T-cell (primary cell): ENCODE data around the gene SEZ6L. TPM values are rescaled to one million over a fixed set of nuclear protein-coding genes. Genes with fewer than 3 reads are reported as not detected.

Source experiments
- ATAC-seq, 4 experiments: fragments of 200-7000 bp in 3 of 4; fragments of 150-1000 bp in 1 of 4; cut with Tn5 transposase; replicated peaks in 1 of 4; 1 replicate in 3 of 4; 2 replicates in 1 of 4; pipeline ENCODE4 v1.10.0; 2021; ENCODE audit warnings: moderate library complexity in 3 of 4, mild to moderate bottlenecking in 2 of 4, moderate number of reproducible peaks in 1 of 4
- CTCF ChIA-PET, 2 donors: fragments of 300-600 bp; sonication (Branson Sonifier 250); formaldehyde crosslinking; loops; one replicate each; lab custom pipeline; 2022; ENCODE audit warnings: antibody characterized with exemption in 2 of 2; lab: Charles Lee
- POLR2A ChIA-PET, 2 donors: fragments of 300-600 bp; sonication (Branson Sonifier 250); formaldehyde crosslinking; loops; one replicate each; lab custom pipeline; 2022; ENCODE audit warnings: antibody characterized with exemption in 2 of 2; lab: Charles Lee
- DNase-seq, 35 experiments: peaks; one replicate each; pipeline versions ENCODE4 v3.0.0 to v3.0.0-alpha.2; 2013 to 2023
- H3K27ac ChIP-seq: one replicate; pipeline ENCODE4 v1.5.1; 2013; ENCODE audit warnings: low read length
- H3K27me3 ChIP-seq, 2 experiments: replicated peaks in 1 of 2; 1 replicate in 1 of 2; 2 replicates in 1 of 2; pipeline versions ENCODE4 v1.6.1 to v1.7.0; 2013; ENCODE audit warnings: low read length in 1 of 2, mixed read lengths in 1 of 2; ENCODE audit not compliant: control insufficient read depth in 2 of 2, insufficient read depth in 2 of 2; ENCODE audit errors: extremely low read depth in 1 of 2
- H3K36me3 ChIP-seq, 2 donors: 1 replicate in 1 of 2; 2 replicates in 1 of 2; pipeline versions ENCODE4 v1.6.1 to v1.7.0; 2013; ENCODE audit warnings: low read length in 1 of 2; ENCODE audit not compliant: control insufficient read depth in 2 of 2, insufficient read depth in 1 of 2; ENCODE audit errors: extremely low read depth in 1 of 2
- H3K4me1 ChIP-seq, 2 experiments: 1 replicate in 1 of 2; 2 replicates in 1 of 2; pipeline versions ENCODE4 v1.6.1 to v1.7.0; 2013; ENCODE audit warnings: low read length in 2 of 2, mixed read lengths in 1 of 2; ENCODE audit not compliant: insufficient read depth in 2 of 2, control insufficient read depth in 1 of 2; ENCODE audit errors: extremely low read depth in 1 of 2
- H3K4me3 ChIP-seq, 2 donors: 1 replicate in 1 of 2; 2 replicates in 1 of 2; pipeline versions ENCODE4 v1.5.1 to v1.7.0; 2013; ENCODE audit warnings: mild to moderate bottlenecking in 2 of 2, low read length in 1 of 2, moderate library complexity in 1 of 2; ENCODE audit not compliant: control insufficient read depth in 1 of 2; ENCODE audit errors: extremely low read depth in 1 of 2
- H3K9me3 ChIP-seq: 2 replicates; pipeline ENCODE4 v1.7.0; 2013
- H3K27ac Mint-ChIP-seq, 2 donors: one replicate each; pipeline ENCODE4 v1.8.0; 2020 to 2021; ENCODE audit warnings: mild to moderate bottlenecking in 2 of 2, mixed read lengths in 2 of 2
- H3K27me3 Mint-ChIP-seq, 2 donors: one replicate each; pipeline ENCODE4 v1.8.0; 2021 to 2022; ENCODE audit warnings: mixed read lengths in 2 of 2
- H3K36me3 Mint-ChIP-seq: one replicate; pipeline ENCODE4 v1.8.0; 2021; ENCODE audit warnings: mixed read lengths
- H3K4me1 Mint-ChIP-seq, 3 donors: one replicate each; pipeline ENCODE4 v1.8.0; 2020 to 2022; ENCODE audit warnings: mixed read lengths in 3 of 3, mild to moderate bottlenecking in 1 of 3
- H3K4me3 Mint-ChIP-seq, 3 donors: one replicate each; pipeline ENCODE4 v1.8.0; 2020 to 2022; ENCODE audit warnings: mild to moderate bottlenecking in 3 of 3, mixed read lengths in 3 of 3, moderate library complexity in 3 of 3
- H3K9me3 Mint-ChIP-seq, 3 donors: one replicate each; pipeline ENCODE4 v1.8.0; 2020 to 2022; ENCODE audit warnings: mixed read lengths in 3 of 3
- WGBS: methylation state at CpG from one replicate; pipeline ENCODE4 v1.1.5; 2013; ENCODE audit warnings: missing lambda C conversion rate; ENCODE audit not compliant: insufficient coverage; 5-methylcytosine and 5-hydroxymethylcytosine counted together
- total RNA-seq, 35 experiments: library from RNA in 6 of 35; stranded (reverse) in 6 of 35; fragments of 120-200 nt in 1 of 35; gene quantifications; one replicate each; pipeline versions ENCODE4 v1.2.1 to v1.2.4 and lab custom pipeline; 2013 to 2026

Gene SEZ6L
- total RNA-seq, 5 donors from 2014 or later (not counting 1 experiment from before 2014, with no cell fraction given): not detected

- POLR2A ChIA-PET: no interaction called here
- ATAC-seq (no peak), DNase-seq (no peak)
- peaks cover 8 to 11% of the 10 kb centered on the region in 2 donors for H3K27me3 Mint-ChIP-seq
- no peaks in the 10 kb centered on the region for H3K36me3 Mint-ChIP-seq
- peaks cover 0 to 6% of the 10 kb centered on the region in 2 experiments for H3K4me1 ChIP-seq
- H3K27ac ChIP-seq: no peak overlapping the region
- no peak overlapping the region for H3K4me3 ChIP-seq
- peaks cover 0 to 3% (median 0%) of the 10 kb centered on the region in 3 donors for H3K9me3 Mint-ChIP-seq
- CTCF ChIA-PET: no interaction called here
- 88% methylated on average over 11 of the region's 13 CpGs for whole genome bisulfite sequencing
- H3K27ac Mint-ChIP-seq: no peak overlapping the region
- H3K9me3 ChIP-seq: no peaks in the 10 kb centered on the region
- no peak overlapping the region for H3K4me3 Mint-ChIP-seq
- peaks cover 6 to 8% (median 8%) of the 10 kb centered on the region in 3 donors for H3K4me1 Mint-ChIP-seq
- H3K27me3 ChIP-seq: peaks cover 0 to 7% of the 10 kb centered on the region in 2 experiments
- H3K36me3 ChIP-seq: no peaks in the 10 kb centered on the region
Observed at GRCh38 chr22:26289611-26290101, 120.4 kb downstream of the SEZ6L start.

- ATAC-seq (no peak), DNase-seq (no peak)
- ChIA-PET POLR2A (no interaction called here), CTCF (interaction anchor here in 1 of 2 donors (0.6 kb wide), 1 partner anchor 816 kb away, joined by 4 read pairs; no protein-coding TSS in a partner anchor)
- Mint-ChIP-seq H3K27ac (no peak overlapping the region), H3K4me3 (no peak overlapping the region), H3K9me3 (peaks cover 0 to 3% (median 0%) of the 10 kb centered on the region in 3 donors), H3K36me3 (no peaks in the 10 kb centered on the region), H3K4me1 (peaks cover 14 to 16% (median 15%) of the 10 kb centered on the region in 3 donors), H3K27me3 (peaks cover 4 to 10% of the 10 kb centered on the region in 2 donors)
- H3K4me3 ChIP-seq: no peak overlapping the region
- no peaks in the 10 kb centered on the region for H3K9me3 ChIP-seq
- no peaks in the 10 kb centered on the region for H3K36me3 ChIP-seq
- 91% methylated on average over 11 of the region's 14 CpGs for WGBS
- H3K4me1 ChIP-seq: peaks cover 0 to 8% of the 10 kb centered on the region in 2 experiments
- H3K27me3 ChIP-seq: peaks cover 0 to 4% of the 10 kb centered on the region in 2 experiments
- H3K27ac ChIP-seq: no peak overlapping the region
Observed at GRCh38 chr22:26291940-26292666, 122.8 kb downstream of the SEZ6L start.

- H3K27ac ChIP-seq: no peak overlapping the region
- Mint-ChIP-seq H3K27me3 (peaks cover 2 to 7% of the 10 kb centered on the region in 2 donors), H3K4me1 (peaks cover 14 to 16% (median 15%) of the 10 kb centered on the region in 3 donors), H3K9me3 (peaks cover 0 to 3% (median 0%) of the 10 kb centered on the region in 3 donors), H3K36me3 (no peaks in the 10 kb centered on the region), H3K4me3 (no peak overlapping the region), H3K27ac (no peak overlapping the region)
- peaks cover 0 to 8% of the 10 kb centered on the region in 2 experiments for H3K4me1 ChIP-seq
- WGBS: 87% methylated on average over 7 of the region's 13 CpGs
- DNase-seq: no peak
- CTCF ChIA-PET: no interaction called here
- ATAC-seq: no peak
- H3K4me3 ChIP-seq: no peak overlapping the region
- peaks cover 0 to 4% of the 10 kb centered on the region in 2 experiments for H3K27me3 ChIP-seq
- no peaks in the 10 kb centered on the region for H3K9me3 ChIP-seq
- POLR2A ChIA-PET: no interaction called here
- H3K36me3 ChIP-seq: no peaks in the 10 kb centered on the region
Observed at GRCh38 chr22:26292667-26292995, 123.4 kb downstream of the SEZ6L start.

- no peaks in the 10 kb centered on the region for H3K9me3 ChIP-seq
- H3K36me3 ChIP-seq: no peaks in the 10 kb centered on the region
- Mint-ChIP-seq H3K9me3 (peaks cover 0 to 3% (median 0%) of the 10 kb centered on the region in 3 donors), H3K4me1 (peaks cover 14 to 16% (median 15%) of the 10 kb centered on the region in 3 donors), H3K27me3 (no peaks in the 10 kb centered on the region), H3K4me3 (peak overlapping the region in 1 of 3 donors; percentile 63), H3K36me3 (no peaks in the 10 kb centered on the region), H3K27ac (no peak overlapping the region)
- CTCF ChIA-PET: no interaction called here
- WGBS: 100% methylated on average over 2 of the region's 3 CpGs
- no peak overlapping the region for H3K27ac ChIP-seq
- no peak overlapping the region for H3K4me3 ChIP-seq
- DNase-seq (no peak), ATAC-seq (no peak)
- POLR2A ChIA-PET: no interaction called here
- H3K4me1 ChIP-seq: peaks cover 0 to 8% of the 10 kb centered on the region in 2 experiments
- peaks cover 0 to 4% of the 10 kb centered on the region in 2 experiments for H3K27me3 ChIP-seq
Observed at GRCh38 chr22:26295563-26296126, 126.4 kb downstream of the SEZ6L start.

- H3K4me1 Mint-ChIP-seq: peaks cover 14 to 16% (median 15%) of the 10 kb centered on the region in 3 donors
- no peak for DNase-seq
- Histone ChIP-seq H3K4me1 (peaks cover 0 to 8% of the 10 kb centered on the region in 2 experiments), H3K36me3 (no peaks in the 10 kb centered on the region), H3K27me3 (peaks cover 0 to 7% of the 10 kb centered on the region in 2 experiments), H3K27ac (no peak overlapping the region), H3K9me3 (no peaks in the 10 kb centered on the region), H3K4me3 (no peak overlapping the region)
- H3K27me3 Mint-ChIP-seq: peaks cover 11 to 14% of the 10 kb centered on the region in 2 donors
- POLR2A ChIA-PET: no interaction called here
- no peaks in the 10 kb centered on the region for H3K9me3 Mint-ChIP-seq
- 85% methylated on average over 6 of the region's 9 CpGs for WGBS
- CTCF ChIA-PET: no interaction called here
- no peak overlapping the region for H3K27ac Mint-ChIP-seq
- no peak for ATAC-seq
- H3K36me3 Mint-ChIP-seq: no peaks in the 10 kb centered on the region
- no peak overlapping the region for H3K4me3 Mint-ChIP-seq
Observed at GRCh38 chr22:26298605-26299310, 129.5 kb downstream of the SEZ6L start.

- 62% methylated on average over 3 of the region's 4 CpGs for WGBS
- H3K4me3 Mint-ChIP-seq: no peak overlapping the region
- Histone ChIP-seq H3K9me3 (no peaks in the 10 kb centered on the region), H3K4me3 (no peak overlapping the region), H3K27me3 (peaks cover 0 to 13% of the 10 kb centered on the region in 2 experiments), H3K4me1 (no peaks in the 10 kb centered on the region), H3K27ac (no peak overlapping the region), H3K36me3 (no peaks in the 10 kb centered on the region)
- H3K27ac Mint-ChIP-seq: no peak overlapping the region
- CTCF ChIA-PET: no interaction called here
- POLR2A ChIA-PET: no interaction called here
- H3K4me1 Mint-ChIP-seq: no peaks in the 10 kb centered on the region
- no peaks in the 10 kb centered on the region for H3K9me3 Mint-ChIP-seq
- DNase-seq (no peak), ATAC-seq (no peak)
- peaks cover 21 to 29% of the 10 kb centered on the region in 2 donors for H3K27me3 Mint-ChIP-seq
- no peaks in the 10 kb centered on the region for H3K36me3 Mint-ChIP-seq
Observed at GRCh38 chr22:26302726-26303125, 133.5 kb downstream of the SEZ6L start.
